SIG-M5 treated with dmso at 0.1 percent for 504 hours (cell line): ENCODE data around the gene DLG2.

Experiments used
- DNase-seq: peaks from one replicate; lab custom pipeline; 2025; ENCODE audit not compliant: unreplicated experiment; lab: John Stamatoyannopoulos, UW

Gene DLG2

GRCh38 chr11:84532364-84532763 lies 1094.8 kb downstream of the DLG2 start:
- no peak for DNase-seq

DNA sequence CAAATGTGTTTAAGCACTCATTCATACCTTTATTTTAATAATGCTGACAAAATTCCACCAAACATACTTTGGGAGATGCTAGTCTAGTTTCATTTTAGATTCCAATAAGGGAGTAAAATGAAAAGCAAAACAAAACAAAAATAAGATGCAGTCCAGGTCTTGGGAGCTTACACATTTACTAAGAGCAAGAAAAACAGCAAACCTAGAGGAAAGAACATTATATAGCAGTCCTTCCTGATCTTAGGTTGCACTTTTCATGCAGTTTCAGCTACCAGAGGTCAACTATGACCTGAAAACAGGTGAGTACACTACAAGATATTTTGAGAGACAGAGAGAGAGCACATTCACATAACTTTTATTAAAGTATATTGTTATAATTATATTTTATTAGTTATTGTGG lies 1100.9 kb downstream of the DLG2 start:
- peak; percentile 8 for DNase-seq

- peak; percentile 11 for DNase-seq
Measured at GRCh38 chr11:84524422-84525051, 1102.6 kb downstream of the DLG2 start.

- no peak for DNase-seq
Measured at GRCh38 chr11:84522331-84522730, 1104.8 kb downstream of the DLG2 start.

- no peak for DNase-seq
Measured at GRCh38 chr11:84518631-84519183, 1108.4 kb downstream of the DLG2 start.

DNA sequence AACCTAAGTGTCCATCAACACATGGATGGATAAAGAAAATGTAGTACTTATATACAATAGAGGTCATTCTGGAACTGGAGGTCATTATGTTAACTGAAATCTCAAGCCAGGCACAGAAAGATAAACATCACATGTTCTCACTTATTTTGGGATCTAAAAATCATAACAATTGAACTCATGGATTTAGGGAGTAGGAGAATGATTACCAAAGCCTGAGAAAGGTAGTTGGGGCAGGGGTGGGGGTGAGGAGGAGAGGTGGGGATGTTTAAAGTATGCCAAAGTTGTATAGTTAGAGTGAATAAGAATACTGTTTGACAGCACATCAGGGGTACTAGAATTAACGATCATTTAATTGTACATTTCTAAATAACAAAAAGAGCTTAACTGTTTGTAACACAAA lies 1112.7 kb downstream of the DLG2 start:
- no peak for DNase-seq

DNA sequence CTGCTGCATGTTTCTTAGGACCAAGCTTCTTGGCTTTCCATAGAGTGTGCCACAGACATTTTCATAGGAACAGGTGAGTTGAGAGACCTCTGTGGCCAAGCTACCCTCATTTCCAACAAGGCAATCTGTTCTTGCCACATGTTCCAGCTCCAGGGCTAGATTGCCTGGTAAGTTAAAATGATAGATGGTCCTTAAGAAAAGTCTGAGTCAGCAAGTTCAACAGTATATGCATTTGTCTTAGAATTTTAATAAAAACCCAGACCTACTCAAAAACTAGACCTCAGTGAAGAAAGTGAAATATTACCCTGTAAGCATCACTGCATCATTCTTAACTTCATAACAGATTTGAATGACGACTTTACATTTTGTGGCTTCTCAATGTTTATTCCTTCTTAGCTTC lies 1123.6 kb downstream of the DLG2 start:
- DNase-seq = no peak

DNA sequence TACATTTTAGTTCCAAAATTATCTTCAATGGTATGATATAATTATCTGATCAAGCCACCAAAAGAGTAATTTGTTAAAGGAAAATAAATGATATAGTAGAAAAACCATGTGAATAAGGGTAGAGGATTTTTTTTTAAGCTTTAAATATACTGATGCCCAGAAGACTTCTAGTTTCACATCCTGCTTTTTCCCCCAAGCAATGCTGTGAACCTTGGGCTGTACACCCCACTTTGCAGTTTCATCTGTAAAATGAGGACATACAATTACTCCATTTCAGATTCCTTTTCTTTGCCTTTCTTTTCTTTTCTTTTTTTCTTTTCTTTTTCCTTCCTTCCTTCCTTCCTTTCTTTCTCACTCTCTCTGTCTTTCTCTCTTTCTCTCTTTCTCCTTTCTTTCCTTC lies 1125.4 kb downstream of the DLG2 start:
- DNase-seq = peak; percentile 20

- DNase-seq = no peak
Measured at GRCh38 chr11:84497981-84498411, 1129.1 kb downstream of the DLG2 start.

- DNase-seq = no peak
Measured at GRCh38 chr11:84497181-84497580, 1130.0 kb downstream of the DLG2 start.

- no peak for DNase-seq
Measured at GRCh38 chr11:84496122-84496521, 1131.0 kb downstream of the DLG2 start.

GRCh38 chr11:84480131-84480530 lies 1147.0 kb downstream of the DLG2 start:
- DNase-seq = no peak

- DNase-seq = no peak
Measured at GRCh38 chr11:84476581-84476980, 1150.6 kb downstream of the DLG2 start.

DNA sequence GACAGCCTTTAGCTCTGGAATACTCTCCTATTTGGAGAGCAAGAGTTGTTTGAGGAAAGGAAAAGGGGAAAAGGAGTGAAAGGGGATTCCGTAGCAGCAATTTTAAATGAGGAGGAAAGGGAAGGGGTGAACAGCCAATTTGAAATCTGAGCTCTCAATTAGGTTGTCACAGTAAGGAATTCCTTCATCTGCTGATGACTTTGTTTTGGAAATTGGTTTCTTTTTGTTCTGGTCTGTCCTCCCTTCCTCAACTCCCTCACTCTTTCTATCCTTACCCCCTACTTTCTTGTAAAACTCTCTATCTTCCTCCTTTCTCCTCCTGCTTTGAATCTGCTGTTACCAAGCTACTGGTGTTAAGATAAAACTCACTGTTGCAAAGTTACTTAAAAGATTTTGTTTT lies 1155.6 kb downstream of the DLG2 start:
- no peak for DNase-seq

- no peak for DNase-seq
Measured at GRCh38 chr11:84468235-84468634, 1158.9 kb downstream of the DLG2 start.

DNA sequence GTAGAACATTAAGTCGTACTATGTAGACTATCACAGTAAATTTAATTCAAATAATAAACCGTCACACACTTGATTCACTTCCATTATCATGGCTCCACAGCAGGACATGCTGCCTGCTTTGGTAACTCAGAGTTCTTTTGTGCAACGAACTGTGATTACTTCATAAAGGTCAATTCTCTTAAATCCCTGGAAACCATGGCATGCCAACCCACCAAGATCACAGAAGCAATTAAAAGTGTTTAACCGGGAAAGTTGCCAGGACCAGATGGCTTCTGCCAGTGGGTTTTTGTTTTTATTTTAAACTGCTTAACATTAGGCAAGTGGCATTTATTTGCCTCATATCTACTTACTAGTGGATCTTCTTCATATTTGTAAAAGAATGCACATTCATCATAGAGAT lies 1162.1 kb downstream of the DLG2 start:
- DNase-seq = no peak

- no peak for DNase-seq
Measured at GRCh38 chr11:84455691-84456090, 1171.5 kb downstream of the DLG2 start.

DNA sequence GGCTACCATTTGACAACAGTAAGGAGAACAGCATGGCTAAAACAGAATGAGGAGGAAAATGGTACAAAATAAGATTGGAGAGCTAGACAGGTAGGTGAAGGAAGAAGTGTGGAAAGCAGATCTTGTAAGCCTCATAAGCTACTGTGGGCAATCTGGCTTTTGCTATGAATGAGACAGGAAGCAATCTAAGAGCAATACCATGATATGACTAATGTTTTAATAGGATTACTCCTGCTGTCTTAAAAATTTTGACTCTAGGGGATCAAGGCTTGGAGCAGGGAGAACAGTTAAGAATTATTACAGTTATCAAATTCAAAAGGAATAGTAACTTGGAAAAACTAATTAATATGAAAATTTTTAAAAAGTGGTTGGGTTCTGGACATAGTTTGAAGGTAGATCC lies 1174.9 kb downstream of the DLG2 start:
- DNase-seq = no peak

DNA sequence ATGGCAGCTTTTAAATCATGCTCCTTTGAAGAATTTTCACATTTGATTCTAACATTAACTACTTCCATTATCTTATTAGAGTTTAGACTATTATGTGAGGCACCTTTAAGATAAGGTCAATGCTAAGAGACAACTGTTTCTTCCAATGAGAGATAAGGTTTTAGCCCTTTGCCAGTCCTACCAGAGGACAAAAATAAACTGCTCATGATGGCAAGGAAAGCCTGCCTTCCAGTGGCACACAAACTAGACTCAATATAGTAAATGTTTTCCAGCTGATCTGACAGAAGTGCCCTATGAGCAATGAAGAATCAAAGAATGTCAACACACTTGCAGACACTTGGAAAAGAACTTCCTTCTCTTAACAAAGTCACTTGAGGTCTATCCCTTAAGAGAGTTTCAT lies 1188.6 kb downstream of the DLG2 start:
- no peak for DNase-seq

DNA sequence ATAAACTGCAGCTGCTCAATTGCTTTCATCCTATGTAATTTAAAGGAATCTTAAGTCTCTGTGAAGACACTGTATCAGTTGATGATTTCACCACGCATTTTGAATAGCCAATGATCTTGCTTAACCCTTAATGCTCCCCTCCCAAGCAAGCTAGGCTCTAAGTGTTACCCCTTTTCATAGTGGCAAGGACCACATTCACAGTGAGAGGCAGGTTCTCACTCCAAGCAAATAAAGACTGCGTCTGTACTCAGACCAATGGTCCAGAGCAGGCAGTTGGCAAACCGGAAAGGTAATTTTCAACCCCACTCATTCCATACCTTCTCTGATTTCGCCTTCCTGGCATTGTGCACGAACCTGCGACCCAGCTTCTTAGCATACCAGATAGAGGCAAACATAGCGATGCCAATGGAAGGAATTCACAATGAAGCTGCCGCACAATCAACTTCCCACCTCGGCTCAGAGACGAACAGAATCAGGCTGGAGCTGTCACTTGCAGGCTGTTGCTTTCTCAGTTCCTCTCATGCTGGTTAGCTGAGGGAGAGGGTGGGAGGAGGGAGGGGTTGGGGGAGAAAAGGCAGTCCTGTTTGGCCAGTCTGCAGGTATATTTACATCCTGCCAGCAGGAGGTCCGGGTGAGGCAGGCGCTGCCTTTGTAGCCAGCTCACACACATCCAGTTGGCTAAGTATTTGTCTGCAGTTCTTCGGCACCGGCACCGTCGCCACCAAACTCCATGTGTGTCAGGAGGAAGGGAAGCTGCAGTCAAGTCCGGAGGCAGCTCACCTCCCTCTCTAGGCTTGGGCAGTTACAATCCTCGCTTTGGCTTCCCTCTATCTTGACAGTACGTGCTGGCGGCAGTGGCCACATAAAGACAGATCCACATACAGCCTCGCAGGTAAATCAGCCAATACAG lies 1189.8 kb downstream of the DLG2 start:
- DNase-seq = peak; percentile 25

DNA sequence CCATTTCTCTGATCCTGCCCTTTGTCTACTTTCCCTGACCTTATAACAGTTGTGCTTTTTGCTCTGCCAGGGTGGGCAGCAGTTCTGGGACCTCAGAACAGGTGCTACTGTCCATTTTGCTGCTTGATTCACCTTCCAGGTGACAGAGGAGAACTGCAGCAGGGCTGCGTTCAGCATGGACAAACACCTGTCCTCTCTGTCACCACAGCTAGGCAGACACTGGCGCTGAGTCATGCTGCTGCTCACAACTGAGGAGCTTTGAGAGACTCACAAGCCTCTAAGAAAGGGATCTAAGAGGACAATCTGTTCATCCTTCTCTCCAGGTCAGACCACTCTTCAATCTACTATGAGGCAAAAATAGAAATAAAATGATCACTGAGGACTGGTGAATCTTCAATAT lies 1196.5 kb downstream of the DLG2 start:
- DNase-seq = no peak

GRCh38 chr11:84425673-84426072 lies 1201.5 kb downstream of the DLG2 start:
- no peak for DNase-seq
